H7 (cell line): ENCODE results near the gene TAAR8. TPM values are rescaled to one million over a fixed set of nuclear protein-coding genes. Genes with fewer than 3 reads are reported as not detected.

Experiments used
- DNase-seq: peaks from one replicate; pipeline ENCODE4 v3.0.0; 2012
- H3K27me3 ChIP-seq: 2 replicates; pipeline ENCODE4 v1.6.0; 2011; ENCODE audit warnings: mild to moderate bottlenecking, low read length; ENCODE audit not compliant: control insufficient read depth, insufficient read depth
- H3K36me3 ChIP-seq: replicated peaks from 2 replicates; pipeline ENCODE4 v1.5.1; 2011; ENCODE audit warnings: low read length; ENCODE audit not compliant: control insufficient read depth, insufficient read depth
- H3K4me3 ChIP-seq: 2 replicates; pipeline ENCODE4 v1.5.1; 2011; ENCODE audit warnings: low read depth, mild to moderate bottlenecking, control low read depth, low read length, moderate library complexity; ENCODE audit not compliant: insufficient read depth
- total RNA-seq: library from RNA; depleted of rRNA; stranded (reverse); fragments of >200 nt; shearing (Covaris generic); gene quantifications from 2 replicates; pipeline ENCODE4 v1.2.3, GENCODE V29; 2014; rRNA removed

TAAR8 gene
- not detected in 2 replicates for total RNA-seq

DNA sequence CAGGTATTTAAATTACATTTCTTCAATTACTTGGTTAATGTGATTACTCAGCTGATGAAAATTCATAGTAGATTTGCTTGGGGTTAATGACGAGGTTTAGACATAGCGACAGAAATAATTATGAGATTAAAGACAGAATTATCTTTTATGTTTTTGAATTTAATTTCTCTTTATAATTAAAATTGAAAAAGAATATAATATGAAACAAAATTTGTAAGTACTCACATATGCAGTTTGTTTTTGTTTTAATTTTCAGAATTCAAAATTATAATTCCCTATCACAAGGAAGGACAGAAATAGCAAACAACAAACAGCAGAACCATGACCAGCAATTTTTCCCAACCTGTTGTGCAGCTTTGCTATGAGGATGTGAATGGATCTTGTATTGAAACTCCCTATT lies at the start of gene TAAR8:
TSS of gene TAAR8 (plus strand) at position 301 of the 400 bp plus-strand sequence. CDS start at position 322, 21 bp downstream.
- Histone ChIP-seq H3K4me3 (no peak within 1 kb of the TSS), H3K27me3 (no peaks in the 10 kb centered on the region), H3K36me3 (no peaks in the 10 kb centered on the region)
- no peak for DNase-seq

DNA sequence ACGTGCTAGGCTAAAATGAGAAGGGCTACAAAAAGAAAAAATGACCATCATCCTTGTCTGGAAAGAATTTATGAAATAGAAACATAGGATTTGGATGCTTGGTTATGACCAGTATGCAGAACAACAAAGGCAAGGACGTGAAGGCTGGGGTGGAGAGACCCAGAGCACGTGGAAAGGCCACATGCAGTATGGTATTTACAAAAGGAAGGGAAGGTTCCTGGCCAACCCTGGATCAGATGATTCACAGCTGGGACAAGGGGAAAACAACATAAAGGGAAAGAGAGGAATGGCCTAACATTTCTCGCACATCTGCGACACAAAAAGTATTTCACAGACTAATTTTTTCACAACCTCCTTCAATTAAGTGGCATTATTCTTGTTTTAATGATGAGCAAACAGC lies 47.7 kb upstream of the TAAR8 start:
- DNase-seq, result no peak
- Histone ChIP-seq H3K27me3 (no peaks in the 10 kb centered on the region), H3K36me3 (peaks cover 5% of the 10 kb centered on the region; the same call in 1 of the 2 replicates), H3K4me3 (no peak overlapping the region)

DNA sequence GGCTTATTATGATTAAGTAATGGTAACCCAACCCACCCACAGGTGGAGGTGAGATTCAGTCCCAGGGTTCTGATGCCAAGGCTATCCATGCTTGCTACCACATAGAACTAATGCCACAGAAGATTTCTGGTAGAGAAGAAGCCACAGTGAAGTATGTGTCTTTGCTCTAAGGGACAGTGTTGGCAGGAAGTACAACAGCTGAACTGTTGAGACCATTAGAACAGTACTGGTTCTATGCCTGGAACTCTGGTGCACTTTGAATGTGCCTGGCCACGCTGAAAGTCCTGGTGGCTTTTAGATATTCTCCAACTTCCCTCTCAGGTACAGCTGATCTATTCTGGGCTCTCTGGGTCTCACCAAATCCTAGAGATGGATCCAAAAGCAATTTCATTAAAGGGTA lies 47.3 kb upstream of the TAAR8 start:
- Histone ChIP-seq H3K4me3 (no peak overlapping the region), H3K36me3 (peaks cover 5% of the 10 kb centered on the region; the same call in 1 of the 2 replicates), H3K27me3 (no peaks in the 10 kb centered on the region)
- DNase-seq, result no peak

GRCh38 chr6:132506461-132506860 lies 46.0 kb upstream of the TAAR8 start:
- no peak for DNase-seq
- 0 out of 2 replicates have a peak, but pooled peaks cover 2% of the 10 kb centered on the region for H3K36me3 ChIP-seq
- H3K27me3 ChIP-seq, result no peaks in the 10 kb centered on the region
- H3K4me3 ChIP-seq, result no peak overlapping the region

GRCh38 chr6:132506869-132507808 lies 45.3 kb upstream of the TAAR8 start:
- H3K27me3 ChIP-seq, result no peaks in the 10 kb centered on the region
- H3K36me3 ChIP-seq, result 0 out of 2 replicates have a peak, but pooled peaks cover 2% of the 10 kb centered on the region
- no peak for DNase-seq
- no peak overlapping the region for H3K4me3 ChIP-seq

DNA sequence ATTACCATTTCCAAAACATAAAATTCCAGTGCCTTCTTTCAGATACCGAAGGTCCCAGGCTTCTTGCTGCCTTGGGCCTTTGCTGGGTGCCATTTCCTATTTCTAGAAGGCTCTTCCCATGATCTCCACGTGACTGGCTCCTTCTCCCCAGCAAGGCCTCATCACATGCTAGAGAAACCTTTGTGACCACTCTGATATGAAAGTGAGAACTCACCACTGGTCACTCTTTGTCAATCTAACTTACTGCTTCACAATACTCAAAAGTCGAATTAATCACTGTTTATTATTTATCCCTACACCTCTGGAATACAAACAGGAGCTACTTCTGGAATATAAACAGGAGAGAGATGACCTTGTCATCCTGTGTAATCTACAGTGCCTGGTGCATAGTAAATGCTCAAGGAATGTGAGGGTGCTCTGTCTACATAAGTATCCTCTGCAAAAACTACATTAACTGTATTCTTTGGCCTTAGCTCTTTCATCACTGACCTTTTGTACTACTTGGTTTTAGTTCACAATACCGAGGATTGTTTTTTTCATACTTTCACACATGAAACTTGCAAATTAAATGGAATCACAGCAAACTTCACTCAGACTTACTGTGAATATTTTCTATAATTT lies 41.2 kb upstream of the TAAR8 start:
- Histone ChIP-seq H3K36me3 (0 out of 2 replicates have a peak, but pooled peaks cover 2% of the 10 kb centered on the region), H3K27me3 (no peaks in the 10 kb centered on the region), H3K4me3 (no peak overlapping the region)
- DNase-seq, result no peak

- H3K36me3 ChIP-seq, result 0 out of 2 replicates have a peak, but pooled peaks cover 2% of the 10 kb centered on the region
- no peak for DNase-seq
- no peak overlapping the region for H3K4me3 ChIP-seq
- H3K27me3 ChIP-seq, result no peaks in the 10 kb centered on the region
Observed at GRCh38 chr6:132511831-132512220, 40.6 kb upstream of the TAAR8 start.

DNA sequence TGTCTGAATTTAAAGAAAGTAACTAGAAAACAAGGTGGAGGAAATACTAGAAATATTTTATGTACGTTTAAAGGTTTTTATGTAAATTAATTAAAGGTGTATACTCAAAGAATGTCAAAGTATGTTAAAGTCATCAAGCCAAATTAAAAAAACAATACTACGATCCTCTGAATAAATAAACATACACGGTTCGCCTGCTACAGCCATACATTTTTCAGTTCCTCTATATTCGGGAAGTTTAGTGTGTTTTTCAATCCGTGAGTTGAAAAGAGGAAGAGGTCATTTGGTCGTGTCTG lies 40.2 kb upstream of the TAAR8 start:
- no peak for DNase-seq
- peak overlapping the region; percentile 86 for H3K4me3 ChIP-seq
- H3K27me3 ChIP-seq, result no peaks in the 10 kb centered on the region
- 0 out of 2 replicates have a peak, but pooled peaks cover 2% of the 10 kb centered on the region for H3K36me3 ChIP-seq

GRCh38 chr6:132512638-132513632 lies 39.5 kb upstream of the TAAR8 start, which contains the start of gene STX7:
Gene STX7 (minus strand): TSS chr6:132513116. CDS start chr6:132503530, 9,586 bp downstream.
- Histone ChIP-seq H3K36me3 (0 out of 2 replicates have a peak, but pooled peaks cover 2% of the 10 kb centered on the region), H3K4me3 (peak within 1 kb of the TSS; percentile 86), H3K27me3 (no peaks in the 10 kb centered on the region)
- peak; percentile 92 for DNase-seq

DNA sequence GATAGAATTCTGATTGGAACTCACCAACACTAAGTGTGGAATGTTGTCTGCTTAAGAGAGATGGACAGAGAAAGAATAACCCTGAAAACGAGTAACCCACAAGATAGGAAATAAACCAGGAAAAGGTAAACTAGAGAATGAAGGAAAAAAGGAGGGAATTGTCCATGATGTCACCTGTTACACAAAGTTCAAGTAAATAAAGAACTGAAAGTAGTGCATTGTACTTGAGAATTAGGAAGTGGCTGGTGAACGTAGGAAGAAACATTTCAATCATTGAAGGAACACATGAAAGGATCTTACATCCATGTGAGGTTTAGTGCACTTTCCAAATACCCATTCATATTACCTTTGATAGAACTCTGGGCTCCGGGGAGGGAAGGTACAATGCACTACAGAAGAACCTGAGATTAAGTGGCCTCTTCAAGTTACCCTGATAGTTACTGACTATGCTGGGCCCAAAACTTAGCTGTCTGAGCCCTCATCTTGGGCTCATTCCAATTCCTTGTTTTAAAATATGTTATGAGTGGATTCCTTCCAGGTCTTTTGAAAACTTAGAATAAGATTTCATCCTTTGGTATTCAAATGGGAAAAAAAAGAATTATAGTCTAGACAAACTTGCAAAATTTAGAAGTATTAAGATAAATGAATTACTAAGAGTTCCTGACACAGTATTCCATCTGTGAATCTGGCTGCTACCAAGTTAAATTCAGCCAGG lies 38.5 kb upstream of the TAAR8 start:
- DNase-seq, result no peak
- Histone ChIP-seq H3K36me3 (no peaks in the 10 kb centered on the region), H3K4me3 (no peak overlapping the region), H3K27me3 (no peaks in the 10 kb centered on the region)

- Histone ChIP-seq H3K27me3 (no peaks in the 10 kb centered on the region), H3K4me3 (no peak overlapping the region), H3K36me3 (no peaks in the 10 kb centered on the region)
- DNase-seq, result no peak
Observed at GRCh38 chr6:132515386-132515785, 37.1 kb upstream of the TAAR8 start.

DNA sequence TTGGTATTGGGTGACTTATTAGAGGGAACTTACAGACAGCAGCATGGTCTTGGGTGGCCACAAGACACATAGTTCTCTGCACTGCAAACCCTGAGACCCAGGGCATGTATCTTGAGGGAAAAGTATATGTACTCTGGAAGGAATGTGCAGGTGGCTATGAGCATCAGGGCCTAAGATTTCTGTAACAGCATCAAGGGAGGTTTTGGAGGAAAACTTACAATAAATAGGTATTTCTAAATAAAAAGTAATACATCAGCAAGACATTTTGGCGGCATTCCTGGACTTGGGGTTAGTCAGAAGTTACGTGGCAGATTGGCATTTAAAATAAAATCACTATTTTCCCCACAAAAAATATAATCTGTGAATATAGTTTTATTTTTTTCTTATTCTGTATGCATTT lies 31.5 kb upstream of the TAAR8 start:
- no peak for DNase-seq
- H3K36me3 ChIP-seq, result no peaks in the 10 kb centered on the region
- H3K27me3 ChIP-seq, result no peaks in the 10 kb centered on the region
- H3K4me3 ChIP-seq, result no peak overlapping the region

- no peak for DNase-seq
- Histone ChIP-seq H3K27me3 (no peaks in the 10 kb centered on the region), H3K36me3 (no peaks in the 10 kb centered on the region), H3K4me3 (no peak overlapping the region)
Observed at GRCh38 chr6:132524646-132525045, 27.8 kb upstream of the TAAR8 start.
